ENCODE measurements around the gene SNED1. TPM values are rescaled to one million over a fixed set of nuclear protein-coding genes. Genes with fewer than 3 reads are reported as not detected.

SNED1 gene
- total RNA-seq, 2 experiments from 2014 or later: 2.8 to 13.6 TPM

- H4K20me1 ChIP-seq (ENCODE audit: insufficient read depth, low read length): no peaks in the 10 kb centered on the region
- ChIA-PET CTCF (ENCODE audit: unreplicated experiment) (no interaction called here), POLR2A (no interaction called here)
- BruUV-seq (replicated peaks): no TSS peak
- no peak overlapping the region for H2AFZ ChIP-seq (ENCODE audit: low read length)
- H3K4me2 ChIP-seq (ENCODE audit: low read length): no peak overlapping the region
- peaks cover 13% of the 10 kb centered on the region; the same call in 1 of the 2 replicates for H3K79me2 ChIP-seq (ENCODE audit: insufficient read depth, low read depth, low read length)
- H3K4me1 ChIP-seq (ENCODE audit: insufficient read depth, low read length, poor library complexity, severe bottlenecking): peaks cover 22% of the 10 kb centered on the region
- no peak for DNase-seq (ENCODE audit: low spot score)
- no peaks in the 10 kb centered on the region for H3K9me3 ChIP-seq (ENCODE audit: low read length)
- no peak overlapping the region for H3K4me3 ChIP-seq (ENCODE audit: low read depth, low read length, poor library complexity, severe bottlenecking)
- intact Hi-C loops (cut with micrococcal nuclease; ENCODE audit: unreplicated experiment): no loop called here
- no peaks in the 10 kb centered on the region for H3K9me2 ChIP-seq (ENCODE audit: insufficient read depth, low read length)
- H3K36me3 ChIP-seq (ENCODE audit: insufficient read depth, low read length): peaks cover 16% of the 10 kb centered on the region; the same call in 1 of the 2 replicates
- H3K27ac ChIP-seq (ENCODE audit: low read depth, low read length, poor library complexity, severe bottlenecking): no peak overlapping the region
- TF ChIP-seq CTCF (conservative IDR thresholded peaks at IDR 0.05; ENCODE audit: low read length): no peak
- TF ChIP-seq EZH2phosphoT487 (IDR thresholded peaks at IDR 0.05; ENCODE audit: borderline replicate concordance, low read depth, low read length): no peak
Observed at GRCh38 chr2:241107031-241107783, 108.8 kb downstream of the SNED1 start.

- no peak overlapping the region for H2AFZ ChIP-seq (ENCODE audit: low read length)
- no peaks in the 10 kb centered on the region for H3K9me3 ChIP-seq (ENCODE audit: low read length)
- intact Hi-C loops (cut with micrococcal nuclease; ENCODE audit: unreplicated experiment): no loop called here
- DNase-seq (ENCODE audit: low spot score): no peak
- H3K4me3 ChIP-seq (ENCODE audit: low read depth, low read length, poor library complexity, severe bottlenecking): no peak overlapping the region
- H3K4me1 ChIP-seq (ENCODE audit: insufficient read depth, low read length, poor library complexity, severe bottlenecking): peaks cover 15% of the 10 kb centered on the region
- H3K27ac ChIP-seq (ENCODE audit: low read depth, low read length, poor library complexity, severe bottlenecking): no peak overlapping the region
- no peaks in the 10 kb centered on the region for H4K20me1 ChIP-seq (ENCODE audit: insufficient read depth, low read length)
- H3K79me2 ChIP-seq (ENCODE audit: insufficient read depth, low read depth, low read length): peaks cover 1% of the 10 kb centered on the region; the same call in 1 of the 2 replicates
- H3K9me2 ChIP-seq (ENCODE audit: insufficient read depth, low read length): no peaks in the 10 kb centered on the region
- no peak for TF ChIP-seq CTCF (conservative IDR thresholded peaks at IDR 0.05; ENCODE audit: low read length)
- no peak for TF ChIP-seq EZH2phosphoT487 (IDR thresholded peaks at IDR 0.05; ENCODE audit: borderline replicate concordance, low read depth, low read length)
- H3K4me2 ChIP-seq (ENCODE audit: low read length): no peak overlapping the region
- ChIA-PET POLR2A (no interaction called here), CTCF (ENCODE audit: unreplicated experiment) (no interaction called here)
- no TSS peak for BruUV-seq (replicated peaks)
- H3K36me3 ChIP-seq (ENCODE audit: insufficient read depth, low read length): peaks cover 19% of the 10 kb centered on the region; the same call in 1 of the 2 replicates
Observed at GRCh38 chr2:241108271-241109209, 110.1 kb downstream of the SNED1 start.

Measured in OCI-LY7 (cell line).